Liver (tissue), 3 donors: ENCODE results near the gene IMPA2.

ENCODE experiments used
- CTCF ChIP-seq: fragments of 150-350 bp; IDR thresholded peaks from 2 replicates; pipeline ENCODE4 v1.5.1; 2017; ENCODE audit warnings: improper control_type of control experiment, low read depth, low read length; ENCODE audit not compliant: missing input control
- FOXA1 ChIP-seq: IDR thresholded peaks from 2 replicates; pipeline ENCODE4 v1.6.1; 2016; ENCODE audit warnings: antibody characterized with exemption
- GABPA ChIP-seq, 2 donors: IDR thresholded peaks in 1 of 2; conservative IDR thresholded peaks in 1 of 2; 2 replicates each; pipeline ENCODE4 v1.6.1; 2016; ENCODE audit warnings: antibody characterized with exemption in 2 of 2, mild to moderate bottlenecking in 1 of 2, moderate library complexity in 1 of 2
- HNF4G ChIP-seq: IDR thresholded peaks from 2 replicates; pipeline ENCODE4 v1.6.1; 2016; ENCODE audit warnings: antibody characterized with exemption
- MAX ChIP-seq: IDR thresholded peaks from 2 replicates; pipeline ENCODE4 v1.6.1; 2016; ENCODE audit warnings: antibody characterized with exemption
- NR2F2 ChIP-seq: IDR thresholded peaks from 2 replicates; pipeline ENCODE4 v1.6.1; 2016; ENCODE audit warnings: antibody characterized with exemption
- RAD21 ChIP-seq, 2 donors: IDR thresholded peaks; 2 replicates each; pipeline ENCODE4 v1.6.1; 2016; ENCODE audit warnings: antibody characterized with exemption in 2 of 2, mild to moderate bottlenecking in 2 of 2
- REST ChIP-seq: IDR thresholded peaks from 2 replicates; pipeline ENCODE4 v1.6.1; 2016; ENCODE audit warnings: antibody characterized with exemption, mild to moderate bottlenecking
- RXRA ChIP-seq, 2 donors: IDR thresholded peaks; 2 replicates each; pipeline ENCODE4 v1.6.1; 2017 to 2018; ENCODE audit warnings: antibody characterized with exemption in 2 of 2, mild to moderate bottlenecking in 1 of 2
- SP1 ChIP-seq: IDR thresholded peaks from 2 replicates; pipeline ENCODE4 v1.6.1; 2018; ENCODE audit warnings: antibody characterized with exemption, mild to moderate bottlenecking
- TAF1 ChIP-seq: conservative IDR thresholded peaks from 2 replicates; pipeline ENCODE4 v1.6.1; 2016; ENCODE audit warnings: antibody characterized with exemption, mild to moderate bottlenecking
- YY1 ChIP-seq: IDR thresholded peaks from 2 replicates; pipeline ENCODE4 v1.6.1; 2016; ENCODE audit warnings: antibody characterized with exemption, mild to moderate bottlenecking
- ZBTB33 ChIP-seq: IDR thresholded peaks from 2 replicates; pipeline ENCODE4 v1.6.1; 2016; ENCODE audit warnings: antibody characterized with exemption
- donor health status: healthy.
- donor health status: healthy.

GRCh38 chr18:12015416-12016062 lies 34.2 kb downstream of the IMPA2 start:
- TF ChIP-seq TAF1: no peak
- TF ChIP-seq CTCF: no peak
- TF ChIP-seq ZBTB33: peak; percentile 87
- peak; percentile 48 for TF ChIP-seq FOXA1
- peak; percentile 48 for TF ChIP-seq REST
- peak in 1 of 2 donors; percentile 50 for TF ChIP-seq GABPA (IDR thresholded peaks at IDR 0.05 in 1 of 2, conservative IDR thresholded peaks at IDR 0.05 in 1 of 2)
- peak; percentile 24 for TF ChIP-seq NR2F2
- peak; percentile 96 for TF ChIP-seq MAX
- TF ChIP-seq YY1: peak; percentile 60
- peak; percentile 34 to 48 for TF ChIP-seq RAD21 (IDR thresholded peaks at IDR 0.05)
- TF ChIP-seq RXRA (IDR thresholded peaks at IDR 0.05): peak; percentile 96 to 99
- TF ChIP-seq SP1: peak; percentile 92
- peak; percentile 25 for TF ChIP-seq HNF4G
